T-cell (primary cell): ENCODE data around the gene ZNF268. TPM values are rescaled to one million over a fixed set of nuclear protein-coding genes. Genes with fewer than 3 reads are reported as not detected.

Experiments used
- ATAC-seq, 4 experiments: fragments of 200-7000 bp in 3 of 4; fragments of 150-1000 bp in 1 of 4; cut with Tn5 transposase; replicated peaks in 1 of 4; 1 replicate in 3 of 4; 2 replicates in 1 of 4; pipeline ENCODE4 v1.10.0; 2021; ENCODE audit warnings: moderate library complexity in 3 of 4, mild to moderate bottlenecking in 2 of 4, moderate number of reproducible peaks in 1 of 4
- CTCF ChIA-PET, 2 donors: fragments of 300-600 bp; sonication (Branson Sonifier 250); formaldehyde crosslinking; loops; one replicate each; lab custom pipeline; 2022; ENCODE audit warnings: antibody characterized with exemption in 2 of 2; lab: Charles Lee
- POLR2A ChIA-PET, 2 donors: fragments of 300-600 bp; sonication (Branson Sonifier 250); formaldehyde crosslinking; loops; one replicate each; lab custom pipeline; 2022; ENCODE audit warnings: antibody characterized with exemption in 2 of 2; lab: Charles Lee
- DNase-seq, 35 experiments: peaks; one replicate each; pipeline versions ENCODE4 v3.0.0 to v3.0.0-alpha.2; 2013 to 2023
- H3K27ac ChIP-seq: one replicate; pipeline ENCODE4 v1.5.1; 2013; ENCODE audit warnings: low read length
- H3K27me3 ChIP-seq, 2 experiments: replicated peaks in 1 of 2; 1 replicate in 1 of 2; 2 replicates in 1 of 2; pipeline versions ENCODE4 v1.6.1 to v1.7.0; 2013; ENCODE audit warnings: low read length in 1 of 2, mixed read lengths in 1 of 2; ENCODE audit not compliant: control insufficient read depth in 2 of 2, insufficient read depth in 2 of 2; ENCODE audit errors: extremely low read depth in 1 of 2
- H3K36me3 ChIP-seq, 2 donors: 1 replicate in 1 of 2; 2 replicates in 1 of 2; pipeline versions ENCODE4 v1.6.1 to v1.7.0; 2013; ENCODE audit warnings: low read length in 1 of 2; ENCODE audit not compliant: control insufficient read depth in 2 of 2, insufficient read depth in 1 of 2; ENCODE audit errors: extremely low read depth in 1 of 2
- H3K4me1 ChIP-seq, 2 experiments: 1 replicate in 1 of 2; 2 replicates in 1 of 2; pipeline versions ENCODE4 v1.6.1 to v1.7.0; 2013; ENCODE audit warnings: low read length in 2 of 2, mixed read lengths in 1 of 2; ENCODE audit not compliant: insufficient read depth in 2 of 2, control insufficient read depth in 1 of 2; ENCODE audit errors: extremely low read depth in 1 of 2
- H3K4me3 ChIP-seq, 2 donors: 1 replicate in 1 of 2; 2 replicates in 1 of 2; pipeline versions ENCODE4 v1.5.1 to v1.7.0; 2013; ENCODE audit warnings: mild to moderate bottlenecking in 2 of 2, low read length in 1 of 2, moderate library complexity in 1 of 2; ENCODE audit not compliant: control insufficient read depth in 1 of 2; ENCODE audit errors: extremely low read depth in 1 of 2
- H3K9me3 ChIP-seq: 2 replicates; pipeline ENCODE4 v1.7.0; 2013
- H3K27ac Mint-ChIP-seq, 2 donors: one replicate each; pipeline ENCODE4 v1.8.0; 2020 to 2021; ENCODE audit warnings: mild to moderate bottlenecking in 2 of 2, mixed read lengths in 2 of 2
- H3K27me3 Mint-ChIP-seq, 2 donors: one replicate each; pipeline ENCODE4 v1.8.0; 2021 to 2022; ENCODE audit warnings: mixed read lengths in 2 of 2
- H3K36me3 Mint-ChIP-seq: one replicate; pipeline ENCODE4 v1.8.0; 2021; ENCODE audit warnings: mixed read lengths
- H3K4me1 Mint-ChIP-seq, 3 donors: one replicate each; pipeline ENCODE4 v1.8.0; 2020 to 2022; ENCODE audit warnings: mixed read lengths in 3 of 3, mild to moderate bottlenecking in 1 of 3
- H3K4me3 Mint-ChIP-seq, 3 donors: one replicate each; pipeline ENCODE4 v1.8.0; 2020 to 2022; ENCODE audit warnings: mild to moderate bottlenecking in 3 of 3, mixed read lengths in 3 of 3, moderate library complexity in 3 of 3
- H3K9me3 Mint-ChIP-seq, 3 donors: one replicate each; pipeline ENCODE4 v1.8.0; 2020 to 2022; ENCODE audit warnings: mixed read lengths in 3 of 3
- WGBS: methylation state at CpG from one replicate; pipeline ENCODE4 v1.1.5; 2013; ENCODE audit warnings: missing lambda C conversion rate; ENCODE audit not compliant: insufficient coverage; 5-methylcytosine and 5-hydroxymethylcytosine counted together
- total RNA-seq, 35 experiments: library from RNA in 6 of 35; stranded (reverse) in 6 of 35; fragments of 120-200 nt in 1 of 35; gene quantifications; one replicate each; pipeline versions ENCODE4 v1.2.1 to v1.2.4 and lab custom pipeline; 2013 to 2026

ZNF268 gene
- total RNA-seq, 5 donors from 2014 or later (not counting 1 experiment from before 2014, with no cell fraction given) = 19.0 to 30.9 (median 27.7) TPM

- no CpG with 5 or more reads among the region's 7 CpGs for WGBS
- ChIA-PET CTCF (no interaction called here), POLR2A (no interaction called here)
- DNase-seq (no peak), ATAC-seq (no peak)
- H3K9me3 ChIP-seq = peaks cover 47% of the 10 kb centered on the region
- Mint-ChIP-seq H3K9me3 (peaks cover 13 to 67% (median 39%) of the 10 kb centered on the region in 3 donors), H3K4me3 (peak overlapping the region in 1 of 3 donors; percentile 36), H3K27ac (no peak overlapping the region), H3K36me3 (peaks cover 66% of the 10 kb centered on the region), H3K27me3 (no peaks in the 10 kb centered on the region), H3K4me1 (no peaks in the 10 kb centered on the region)
- H3K27me3 ChIP-seq = no peaks in the 10 kb centered on the region
- peak overlapping the region in 1 of 2 donors; percentile 23 for H3K4me3 ChIP-seq
- H3K36me3 ChIP-seq = peaks cover 0 to 30% of the 10 kb centered on the region in 2 donors
- no peak overlapping the region for H3K27ac ChIP-seq
- H3K4me1 ChIP-seq = no peaks in the 10 kb centered on the region
Measured at GRCh38 chr12:133203344-133204263, 22.3 kb downstream of the ZNF268 start.

DNA sequence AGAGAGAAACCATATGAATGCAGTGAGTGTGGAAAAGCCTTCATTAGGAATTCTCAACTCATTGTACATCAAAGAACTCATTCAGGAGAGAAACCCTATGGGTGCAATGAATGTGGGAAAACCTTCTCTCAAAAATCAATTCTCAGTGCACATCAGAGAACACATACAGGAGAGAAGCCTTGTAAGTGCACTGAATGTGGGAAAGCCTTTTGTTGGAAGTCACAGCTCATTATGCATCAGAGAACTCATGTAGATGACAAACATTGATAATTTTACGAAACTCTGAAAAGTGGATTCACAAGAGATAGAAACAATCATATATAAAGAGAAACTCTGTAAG, 22.9 kb downstream of the ZNF268 start:
- no CpG with 5 or more reads among the region's 1 CpG for WGBS
- no peaks in the 10 kb centered on the region for H3K27me3 Mint-ChIP-seq
- peaks cover 47% of the 10 kb centered on the region for H3K9me3 ChIP-seq
- H3K4me3 Mint-ChIP-seq = no peak overlapping the region
- POLR2A ChIA-PET = interaction anchor here in 1 of 2 donors (0.6 kb wide), 1 partner anchor 17 kb away, joined by 8 read pairs; no protein-coding TSS in a partner anchor
- no peaks in the 10 kb centered on the region for H3K4me1 Mint-ChIP-seq
- no peak overlapping the region for H3K4me3 ChIP-seq
- no peaks in the 10 kb centered on the region for H3K27me3 ChIP-seq
- peaks cover 0 to 30% of the 10 kb centered on the region in 2 donors for H3K36me3 ChIP-seq
- CTCF ChIA-PET = no interaction called here
- no peak overlapping the region for H3K27ac Mint-ChIP-seq
- no peak for ATAC-seq
- peaks cover 64% of the 10 kb centered on the region for H3K36me3 Mint-ChIP-seq
- DNase-seq = no peak
- H3K27ac ChIP-seq = no peak overlapping the region
- no peaks in the 10 kb centered on the region for H3K4me1 ChIP-seq
- peaks cover 13 to 68% (median 40%) of the 10 kb centered on the region in 3 donors for H3K9me3 Mint-ChIP-seq

GRCh38 chr12:133206390-133206789, 25.1 kb downstream of the ZNF268 start:
- Mint-ChIP-seq H3K4me1 (no peaks in the 10 kb centered on the region), H3K36me3 (peaks cover 44% of the 10 kb centered on the region), H3K27me3 (no peaks in the 10 kb centered on the region), H3K9me3 (peaks cover 0 to 50% (median 28%) of the 10 kb centered on the region in 3 donors), H3K4me3 (no peak overlapping the region), H3K27ac (no peak overlapping the region)
- no CpG with 5 or more reads among the region's 2 CpGs for WGBS
- no peak overlapping the region for H3K4me3 ChIP-seq
- peaks cover 0 to 19% of the 10 kb centered on the region in 2 donors for H3K36me3 ChIP-seq
- ATAC-seq (no peak), DNase-seq (no peak)
- ChIA-PET POLR2A (interaction anchor here in 1 of 2 donors (0.6 kb wide), 1 partner anchor 162 kb away, joined by 3 read pairs; no protein-coding TSS in a partner anchor), CTCF (no interaction called here)
- no peaks in the 10 kb centered on the region for H3K4me1 ChIP-seq
- peaks cover 39% of the 10 kb centered on the region for H3K9me3 ChIP-seq
- no peak overlapping the region for H3K27ac ChIP-seq
- H3K27me3 ChIP-seq = no peaks in the 10 kb centered on the region

- DNase-seq = no peak
- Mint-ChIP-seq H3K27me3 (peaks cover 0 to 3% of the 10 kb centered on the region in 2 donors), H3K36me3 (peaks cover 16% of the 10 kb centered on the region), H3K4me1 (no peaks in the 10 kb centered on the region), H3K9me3 (peaks cover 23 to 53% (median 27%) of the 10 kb centered on the region in 3 donors), H3K27ac (no peak overlapping the region), H3K4me3 (no peak overlapping the region)
- ChIA-PET CTCF (no interaction called here), POLR2A (no interaction called here)
- H3K27ac ChIP-seq = no peak overlapping the region
- ATAC-seq = no peak
- peaks cover 0 to 31% of the 10 kb centered on the region in 2 experiments for H3K27me3 ChIP-seq
- H3K4me1 ChIP-seq = no peaks in the 10 kb centered on the region
- H3K36me3 ChIP-seq = no peaks in the 10 kb centered on the region
- no peaks in the 10 kb centered on the region for H3K9me3 ChIP-seq
- no peak overlapping the region for H3K4me3 ChIP-seq
- WGBS = 62% methylated on average over 2 of the region's 3 CpGs
Measured at GRCh38 chr12:133215724-133216123, 34.4 kb downstream of the ZNF268 start.

GRCh38 chr12:133217219-133217618, 35.9 kb downstream of the ZNF268 start:
- no peaks in the 10 kb centered on the region for H3K9me3 ChIP-seq
- DNase-seq (peak in 1 of 35 experiments; percentile 5), ATAC-seq (no peak)
- H3K36me3 ChIP-seq = no peaks in the 10 kb centered on the region
- CTCF ChIA-PET = no interaction called here
- no peaks in the 10 kb centered on the region for H3K4me1 Mint-ChIP-seq
- peaks cover 18 to 47% (median 23%) of the 10 kb centered on the region in 3 donors for H3K9me3 Mint-ChIP-seq
- POLR2A ChIA-PET = no interaction called here
- no peak overlapping the region for H3K27ac ChIP-seq
- H3K36me3 Mint-ChIP-seq = peaks cover 12% of the 10 kb centered on the region
- no peak overlapping the region for H3K27ac Mint-ChIP-seq
- H3K4me1 ChIP-seq = no peaks in the 10 kb centered on the region
- H3K27me3 ChIP-seq = peaks cover 0 to 37% of the 10 kb centered on the region in 2 experiments
- peaks cover 0 to 3% of the 10 kb centered on the region in 2 donors for H3K27me3 Mint-ChIP-seq
- WGBS = 43% methylated on average over 1 of the region's 3 CpGs
- no peak overlapping the region for H3K4me3 ChIP-seq
- H3K4me3 Mint-ChIP-seq = no peak overlapping the region

GRCh38 chr12:133220521-133220920, 39.2 kb downstream of the ZNF268 start:
- H3K27ac Mint-ChIP-seq = no peak overlapping the region
- Histone ChIP-seq H3K4me1 (no peaks in the 10 kb centered on the region), H3K27ac (no peak overlapping the region), H3K9me3 (no peaks in the 10 kb centered on the region), H3K4me3 (no peak overlapping the region), H3K36me3 (no peaks in the 10 kb centered on the region), H3K27me3 (peaks cover 0 to 33% of the 10 kb centered on the region in 2 experiments)
- ChIA-PET CTCF (no interaction called here), POLR2A (no interaction called here)
- no peak for DNase-seq
- H3K4me1 Mint-ChIP-seq = no peaks in the 10 kb centered on the region
- H3K4me3 Mint-ChIP-seq = no peak overlapping the region
- H3K36me3 Mint-ChIP-seq = peaks cover 8% of the 10 kb centered on the region
- H3K27me3 Mint-ChIP-seq = peaks cover 0 to 3% of the 10 kb centered on the region in 2 donors
- ATAC-seq = no peak
- WGBS = no CpG with 5 or more reads among the region's 6 CpGs
- H3K9me3 Mint-ChIP-seq = peaks cover 18 to 36% (median 20%) of the 10 kb centered on the region in 3 donors
